IMR-90 (cell line): ENCODE results near the gene PRKD2. TPM values are rescaled to one million over a fixed set of nuclear protein-coding genes. Genes with fewer than 3 reads are reported as not detected.

Experiments
- ATAC-seq: fragments of 200-7000 bp; cut with Tn5 transposase; 2 replicates; pipeline ENCODE4 v1.9.1; 2020; ENCODE audit warnings: low read depth, mild to moderate bottlenecking, moderate library complexity
- BruUV-seq: library from RNA; stranded (reverse); fragments of 400-500 nt; replicated peaks from 2 replicates; lab custom pipeline; 2021; lab: Mats Ljungman, UMichigan
- CTCF ChIA-PET: fragments of 300-600 bp; formaldehyde crosslinking; extraction: SDS; loops from one replicate; lab custom pipeline; 2021; ENCODE audit warnings: antibody characterized with exemption; lab: Yijun Ruan, JAX
- POLR2A ChIA-PET: fragments of 300-600 bp; sonication (Branson Sonifier 250); formaldehyde crosslinking; loops from one replicate; lab custom pipeline; 2022; ENCODE audit warnings: antibody characterized with exemption; ENCODE audit not compliant: unreplicated experiment; lab: Charles Lee
- DNase-seq: peaks from one replicate; pipeline ENCODE4 v3.0.0; 2013
- H2AFZ ChIP-seq: replicated peaks from 2 replicates; pipeline ENCODE3; 2013; ENCODE audit warnings: low read length, mild to moderate bottlenecking; ENCODE audit not compliant: poor library complexity
- H2AK5ac ChIP-seq: 2 replicates; pipeline ENCODE4 v1.6.1; 2013; ENCODE audit warnings: low read depth, low read length, inconsistent platforms
- H2AK9ac ChIP-seq: replicated peaks from 2 replicates; pipeline ENCODE3; 2013; ENCODE audit warnings: mild to moderate bottlenecking, low read depth, low read length, moderate library complexity; ENCODE audit not compliant: poor library complexity
- H2BK120ac ChIP-seq: 2 replicates; pipeline ENCODE4 v1.6.1; 2013; ENCODE audit warnings: low read depth, low read length, inconsistent platforms
- H2BK15ac ChIP-seq: 3 replicates; pipeline ENCODE4 v1.6.1; 2013; ENCODE audit warnings: low read depth, low read length, inconsistent platforms
- H2BK20ac ChIP-seq: 2 replicates; pipeline ENCODE4 v1.6.1; 2013; ENCODE audit warnings: low read depth, mild to moderate bottlenecking, inconsistent platforms, low read length, moderate library complexity
- H2BK5ac ChIP-seq: 2 replicates; pipeline ENCODE4 v1.6.1; 2013; ENCODE audit warnings: mild to moderate bottlenecking, low read depth, low read length, inconsistent platforms; ENCODE audit not compliant: poor library complexity, severe bottlenecking
- H3K14ac ChIP-seq: replicated peaks from 2 replicates; pipeline ENCODE4 v1.6.1; 2013; ENCODE audit warnings: low read depth, low read length, inconsistent platforms
- H3K18ac ChIP-seq: 2 replicates; pipeline ENCODE4 v1.6.1; 2013; ENCODE audit warnings: low read depth, low read length, control low read depth
- H3K23ac ChIP-seq: 2 replicates; pipeline ENCODE4 v1.6.1; 2013; ENCODE audit warnings: low read depth, low read length, inconsistent platforms
- H3K27ac ChIP-seq: 2 replicates; pipeline ENCODE4 v1.5.1; 2013; ENCODE audit warnings: mild to moderate bottlenecking, control low read depth, low read length; ENCODE audit not compliant: insufficient read depth
- H3K27me3 ChIP-seq: 2 replicates; pipeline ENCODE4 v1.6.1; 2013; ENCODE audit warnings: low read length; ENCODE audit not compliant: control insufficient read depth, insufficient read depth
- H3K36me3 ChIP-seq: 2 replicates; pipeline ENCODE4 v1.6.1; 2013; ENCODE audit warnings: low read length, mixed read lengths; ENCODE audit not compliant: control insufficient read depth, insufficient read depth
- H3K4ac ChIP-seq: 2 replicates; pipeline ENCODE4 v1.6.1; 2013; ENCODE audit warnings: low read depth, low read length, inconsistent platforms
- H3K4me1 ChIP-seq: 2 replicates; pipeline ENCODE4 v1.6.1; 2013; ENCODE audit warnings: low read length, mixed read lengths; ENCODE audit not compliant: control insufficient read depth, insufficient read depth
- H3K4me2 ChIP-seq: 2 replicates; pipeline ENCODE4 v1.6.1; 2013; ENCODE audit warnings: low read depth, mild to moderate bottlenecking, control low read depth, low read length, moderate library complexity
- H3K4me3 ChIP-seq: 2 replicates; pipeline ENCODE4 v1.5.1; 2013; ENCODE audit warnings: low read depth, mild to moderate bottlenecking, control low read depth, low read length, moderate library complexity; ENCODE audit not compliant: insufficient read depth
- H3K56ac ChIP-seq: 2 replicates; pipeline ENCODE4 v1.6.1; 2013; ENCODE audit warnings: low read length, inconsistent platforms; ENCODE audit not compliant: insufficient read depth; ENCODE audit errors: extremely low read depth
- H3K79me1 ChIP-seq, 2 experiments: 2 replicates each; pipeline ENCODE4 v1.6.1; 2013; ENCODE audit warnings: low read length in 2 of 2, inconsistent platforms in 1 of 2, low read depth in 1 of 2
- H3K9ac ChIP-seq: 2 replicates; pipeline ENCODE4 v1.6.1; 2013; ENCODE audit warnings: low read depth, low read length, control low read depth
- H3K9me1 ChIP-seq: 2 replicates; pipeline ENCODE4 v1.6.1; 2013; ENCODE audit warnings: low read length, inconsistent platforms; ENCODE audit not compliant: insufficient read depth
- H3K9me3 ChIP-seq: 2 replicates; pipeline ENCODE4 v1.6.1; 2013; ENCODE audit warnings: low read length; ENCODE audit not compliant: control insufficient read depth, insufficient read depth
- H4K20me1 ChIP-seq: 2 replicates; pipeline ENCODE4 v1.6.1; 2013; ENCODE audit warnings: low read length, inconsistent platforms; ENCODE audit not compliant: insufficient read depth
- H4K5ac ChIP-seq: 2 replicates; pipeline ENCODE4 v1.6.1; 2013; ENCODE audit warnings: mild to moderate bottlenecking, low read depth, low read length, control low read depth
- H4K8ac ChIP-seq, 2 experiments: 2 replicates each; pipeline ENCODE4 v1.6.1; 2013; ENCODE audit warnings: low read depth in 2 of 2, low read length in 2 of 2, control low read depth in 1 of 2, inconsistent platforms in 1 of 2
- H4K91ac ChIP-seq: 2 replicates; pipeline ENCODE4 v1.6.1; 2013; ENCODE audit warnings: low read depth, low read length, inconsistent platforms; ENCODE audit not compliant: insufficient read depth
- CHD1 ChIP-seq: IDR thresholded peaks from 2 replicates; pipeline ENCODE4 v1.6.1; 2012; ENCODE audit warnings: low read depth, low read length, improper control_type of control experiment
- CTCF ChIP-seq: conservative IDR thresholded peaks from 2 replicates; pipeline ENCODE4 v1.5.1; 2012; ENCODE audit warnings: mild to moderate bottlenecking, low read depth, low read length, improper control_type of control experiment
- ELK1 ChIP-seq: fragments of 150-350 bp; IDR thresholded peaks from 2 replicates; pipeline ENCODE4 v1.6.1; 2016; ENCODE audit warnings: low read depth, mild to moderate bottlenecking, low read length, moderate library complexity, borderline replicate concordance
- FOS ChIP-seq: fragments of 150-350 bp; IDR thresholded peaks from 2 replicates; pipeline ENCODE4 v1.6.1; 2016; ENCODE audit warnings: low read depth, low read length
- MAFK ChIP-seq: IDR thresholded peaks from 2 replicates; pipeline ENCODE4 v1.6.1; 2012; ENCODE audit warnings: low read depth, low read length, improper control_type of control experiment
- MAZ ChIP-seq: IDR thresholded peaks from 2 replicates; pipeline ENCODE4 v1.6.1; 2012; ENCODE audit warnings: low read depth, mild to moderate bottlenecking, low read length, improper control_type of control experiment, moderate library complexity, borderline replicate concordance
- NFE2L2 ChIP-seq: fragments of 150-350 bp; IDR thresholded peaks from 2 replicates; pipeline ENCODE4 v1.6.1; 2016; ENCODE audit warnings: low read depth, mild to moderate bottlenecking, low read length
- POLR2A ChIP-seq: IDR thresholded peaks from 2 replicates; pipeline ENCODE4 v1.6.1; 2012; ENCODE audit warnings: mild to moderate bottlenecking, low read depth, low read length
- RAD21 ChIP-seq: IDR thresholded peaks from 2 replicates; pipeline ENCODE4 v1.6.1; 2012; ENCODE audit warnings: low read length, improper control_type of control experiment
- RCOR1 ChIP-seq: IDR thresholded peaks from 2 replicates; pipeline ENCODE4 v1.6.1; 2012; ENCODE audit warnings: mild to moderate bottlenecking, low read length, improper control_type of control experiment; ENCODE audit not compliant: insufficient replicate concordance
- RFX5 ChIP-seq: IDR thresholded peaks from 2 replicates; pipeline ENCODE4 v1.8.0; 2012; ENCODE audit warnings: low read depth, mild to moderate bottlenecking, low read length, moderate library complexity
- SMC3 ChIP-seq: fragments of 150-350 bp; IDR thresholded peaks from 2 replicates; pipeline ENCODE4 v1.6.1; 2016; ENCODE audit warnings: low read depth, mild to moderate bottlenecking, antibody characterized with exemption, low read length, moderate library complexity
- USF2 ChIP-seq: fragments of 150-350 bp; IDR thresholded peaks from 2 replicates; pipeline ENCODE4 v1.6.1; 2017; ENCODE audit warnings: mild to moderate bottlenecking, antibody characterized with exemption, low read length, low read depth
- WGBS, 2 experiments: methylation state at CpG; one replicate each; pipeline versions ENCODE4 v1.1.5 to v1.1.7; 2013; ENCODE audit warnings: missing lambda C conversion rate in 2 of 2; ENCODE audit not compliant: insufficient read length in 1 of 2; ENCODE audit errors: extremely low coverage in 2 of 2; 5-methylcytosine and 5-hydroxymethylcytosine counted together
- dilution Hi-C: fragments of 300-500 bp; cut with HindIII; formaldehyde crosslinking; loops from one replicate; pipeline ENCODE4 v1.14.3; 2018; ENCODE audit warnings: low sequenced_read_pairs; ENCODE audit not compliant: unreplicated experiment
- in situ Hi-C: fragments of 300-500 bp; cut with MboI; formaldehyde crosslinking; loops from 3 replicates; pipeline ENCODE4 v1.14.3; 2019; ENCODE audit warnings: low sequenced_read_pairs, inconsistent platforms, mixed read lengths
- intact Hi-C: fragments of 100-400 bp; cut with micrococcal nuclease; formaldehyde crosslinking; loops from 2 replicates; pipeline ENCODE4 v1.10.0; 2022
- polyA plus RNA-seq, 3 experiments: library from polyadenylated mRNA; depleted of rRNA; stranded (reverse); fragments of >200 nt; gene quantifications; 2 replicates each; pipeline ENCODE4 v1.2.3, GENCODE V29; 2012; ENCODE audit warnings: low replicate concordance in 1 of 3
- total RNA-seq: library from RNA; depleted of rRNA; stranded (reverse); fragments of >200 nt; gene quantifications from 2 replicates; pipeline ENCODE4 v1.2.3, GENCODE V29; 2012

PRKD2 gene
- total and polyA plus RNA-seq, 2 of the 4 experiments (the other 2 are of a cell fraction), result 9.9 to 19.6 TPM

GRCh38 chr19:46715975-46716671, 791 bp downstream of the PRKD2 start:
- Histone ChIP-seq H2AK9ac (peak overlapping the region; percentile 89), H3K14ac (0 out of 2 replicates have a peak overlapping the region, but pooled peaks have one; percentile 14), H2AFZ (peak overlapping the region; percentile 86), H3K4me3 (peak overlapping the region; percentile 93), H3K4ac (peak overlapping the region; percentile 63), H3K36me3 (peaks cover 13% of the 10 kb centered on the region), H2BK5ac (peak overlapping the region; percentile 31), H3K79me1 (peaks cover 3 to 50% of the 10 kb centered on the region in 2 experiments), H4K20me1 (peaks cover 6% of the 10 kb centered on the region), H3K4me1 (peaks cover 7% of the 10 kb centered on the region), H3K18ac (no peak overlapping the region), H3K23ac (peak overlapping the region; percentile 16; the same call in 1 of the 2 replicates), H3K9me3 (no peaks in the 10 kb centered on the region), H3K27ac (peak overlapping the region; percentile 87), H2AK5ac (no peak overlapping the region), H3K9ac (peak overlapping the region; percentile 92), H4K5ac (no peak overlapping the region), H2BK15ac (no peak overlapping the region), H3K56ac (peak overlapping the region; percentile 4; the same call in 1 of the 2 replicates), H3K4me2 (peak overlapping the region; percentile 98), H4K91ac (no peak overlapping the region; the same call in 1 of the 2 replicates), H2BK20ac (no peak overlapping the region), H4K8ac (peak overlapping the region in 1 of 2 experiments; percentile 47; a peak in 2 of 4 replicates), H3K9me1 (no peaks in the 10 kb centered on the region), H2BK120ac (no peak overlapping the region), H3K27me3 (no peaks in the 10 kb centered on the region)
- WGBS, 2 experiments, result 1% methylated on average over 12 of the region's 42 CpGs; no CpG with 5 or more reads in 1 of the 2 experiments
- POLR2A ChIA-PET, result no interaction called here
- BruUV-seq, result no TSS peak
- TF ChIP-seq RFX5 (no peak), CHD1 (no peak), POLR2A (no peak), SMC3 (no peak), CTCF (no peak), RAD21 (no peak), NFE2L2 (no peak), USF2 (no peak), ELK1 (no peak), MAFK (no peak), RCOR1 (no peak), FOS (no peak), MAZ (no peak)
- dilution Hi-C loops, result no loop called here
- intact Hi-C loops, result no loop called here
- no peak for DNase-seq
- CTCF ChIA-PET, result no interaction called here
- in situ Hi-C loops, result no loop called here
- peak; percentile 15 for ATAC-seq
